ENCODE measurements around the gene ABHD13.

Gene ABHD13

DNA sequence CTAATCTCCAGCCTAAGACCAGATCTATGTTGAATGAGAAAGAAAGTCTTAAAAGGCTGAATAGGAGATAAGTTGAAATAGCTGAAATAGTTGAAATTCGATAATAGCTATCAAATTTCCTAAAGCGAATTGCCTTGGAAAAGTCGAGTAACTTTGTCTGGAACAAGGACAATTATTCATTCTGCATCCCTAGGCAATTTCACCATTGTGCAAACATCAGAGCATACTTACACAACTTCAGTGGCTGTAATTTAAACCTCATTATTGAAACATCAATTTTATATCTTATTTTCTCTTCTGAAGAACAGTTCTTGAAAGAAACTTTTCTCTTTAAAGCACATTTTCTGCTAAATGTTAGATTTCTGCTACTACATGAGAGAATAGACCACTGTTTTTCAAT, 64.9 kb downstream of the ABHD13 start:
- Histone ChIP-seq H3K27me3 (ENCODE audit: control insufficient read depth, insufficient read depth, low read length, poor library complexity, severe bottlenecking) (no peaks in the 10 kb centered on the region), H3K9me3 (ENCODE audit: control insufficient read depth, low read length) (no peaks in the 10 kb centered on the region), H3K4me1 (ENCODE audit: control insufficient read depth, insufficient read depth, low read length) (no peaks in the 10 kb centered on the region), H3K27ac (ENCODE audit: insufficient read depth, low read depth, low read length, poor library complexity, severe bottlenecking) (no peak overlapping the region), H3K36me3 (ENCODE audit: control insufficient read depth, insufficient read depth, low read length) (no peaks in the 10 kb centered on the region), H3K4me3 (ENCODE audit: insufficient read depth, low read depth, low read length) (no peak overlapping the region)
- WGBS, 2 experiments: 91 to 100% methylated on average over 3 of the region's 3 CpGs

All from ectodermal cell (in vitro differentiated cells).